BJ (cell line): ENCODE measurements around the gene CFAP65. TPM values are rescaled to one million over a fixed set of nuclear protein-coding genes. Genes with fewer than 3 reads are reported as not detected.

ENCODE experiments used
- CTCF ChIA-PET: fragments of 350-600 bp; formaldehyde crosslinking; extraction: SDS; loops from one replicate; lab custom pipeline; 2021; ENCODE audit warnings: antibody characterized with exemption, inconsistent platforms; lab: Yijun Ruan, JAX
- POLR2A ChIA-PET: fragments of 300-600 bp; sonication (Branson Sonifier 250); formaldehyde crosslinking; extraction: SDS; loops from one replicate; lab custom pipeline; 2021; ENCODE audit warnings: antibody characterized with exemption; lab: Charles Lee
- DNase-seq: peaks from one replicate; pipeline ENCODE4 v3.0.0-alpha.2; 2011; ENCODE audit warnings: low read depth
- H3K27me3 ChIP-seq: 2 replicates; pipeline ENCODE4 v1.6.0; 2011; ENCODE audit warnings: low read length; ENCODE audit not compliant: control insufficient read depth, insufficient read depth
- H3K36me3 ChIP-seq: 2 replicates; pipeline ENCODE4 v1.5.1; 2011; ENCODE audit warnings: low read length; ENCODE audit not compliant: control insufficient read depth, insufficient read depth
- H3K4me3 ChIP-seq: 2 replicates; pipeline ENCODE4 v1.5.1; 2011; ENCODE audit warnings: low read depth, mild to moderate bottlenecking, control low read depth, low read length
- CTCF ChIP-seq: IDR thresholded peaks from 2 replicates; pipeline ENCODE4 v1.5.1; 2011; ENCODE audit warnings: low read depth, mild to moderate bottlenecking, control low read depth, inconsistent platforms, low read length, moderate library complexity; ENCODE audit not compliant: insufficient read depth
- polyA plus RNA-seq: library from polyadenylated mRNA; depleted of rRNA; stranded (reverse); fragments of >200 nt; gene quantifications from 2 replicates; pipeline ENCODE4 v1.2.3, GENCODE V29; 2011

CFAP65 gene
- polyA plus RNA-seq, 1 experiment = not detected

GRCh38 chr2:219072741-219073250, 31.5 kb upstream of the CFAP65 start:
- H3K27me3 ChIP-seq = no peaks in the 10 kb centered on the region
- H3K36me3 ChIP-seq = peaks cover 5% of the 10 kb centered on the region
- ChIA-PET CTCF (interaction anchor here (0.7 to 11.1 kb wide), 22 partner anchors 12 to 214 kb away, joined by 3 to 156 read pairs (median 8); partner anchors contain the start of genes CFAP65 and IHH), POLR2A (no interaction called here)
- DNase-seq = no peak
- H3K4me3 ChIP-seq = no peak overlapping the region
- no peak for TF ChIP-seq CTCF

- H3K36me3 ChIP-seq = peaks cover 3% of the 10 kb centered on the region; the same call in 1 of the 2 replicates
- ChIA-PET CTCF (interaction anchor here (0.6 to 11.1 kb wide), 18 partner anchors 11 to 88 kb away, joined by 3 to 156 read pairs (median 7); partner anchors contain the start of genes CFAP65 and IHH), POLR2A (no interaction called here)
- H3K4me3 ChIP-seq = no peak overlapping the region
- no peak for TF ChIP-seq CTCF
- H3K27me3 ChIP-seq = no peaks in the 10 kb centered on the region
- no peak for DNase-seq
Measured at GRCh38 chr2:219071131-219071816, 30.0 kb upstream of the CFAP65 start.

GRCh38 chr2:219065484-219065883, 24.2 kb upstream of the CFAP65 start:
- ChIA-PET CTCF (interaction anchor here (1.0 to 12.2 kb wide), 6 partner anchors 7 to 211 kb away, joined by 3 to 151 read pairs (median 4); no protein-coding TSS in a partner anchor), POLR2A (no interaction called here)
- Histone ChIP-seq H3K4me3 (no peak overlapping the region), H3K36me3 (no peaks in the 10 kb centered on the region), H3K27me3 (peaks cover 17% of the 10 kb centered on the region)
- TF ChIP-seq CTCF = no peak
- DNase-seq = no peak

GRCh38 chr2:219062081-219062480, 20.8 kb upstream of the CFAP65 start:
- H3K36me3 ChIP-seq = no peaks in the 10 kb centered on the region
- no peak overlapping the region for H3K4me3 ChIP-seq
- no peak for TF ChIP-seq CTCF
- H3K27me3 ChIP-seq = peaks cover 39% of the 10 kb centered on the region
- DNase-seq = no peak
- ChIA-PET POLR2A (no interaction called here), CTCF (interaction anchor here (1.0 to 13.7 kb wide), 6 partner anchors 10 to 91 kb away, joined by 3 to 211 read pairs (median 80); partner anchors contain the start of gene NHEJ1)
